Gastrocnemius medialis (tissue), 4 donors: ENCODE data around the gene PPP2R2C. TPM values are rescaled to one million over a fixed set of nuclear protein-coding genes. Genes with fewer than 3 reads are reported as not detected.
A peak's percentile ranks its signal among the peaks of the same experiment; 100 is the strongest.

Experiments
- ATAC-seq, 2 donors: fragments of 150-250 bp; one replicate each; pipeline ENCODE4 v1.9.1; 2016
- DNase-seq, 2 donors: peaks; one replicate each; pipeline ENCODE4 v3.0.0-alpha.2; 2019
- H3K27ac ChIP-seq, 4 donors: fragments of 200-600 bp; sonication (generic); 1 replicate in 1 of 4; 2 replicates in 3 of 4; pipeline ENCODE4 v1.5.1; 2016 to 2018; ENCODE audit warnings: mild to moderate bottlenecking in 2 of 4, moderate library complexity in 1 of 4
- H3K27me3 ChIP-seq, 3 donors: fragments of 200-600 bp; sonication (generic) in 2 of 3; 1 replicate in 1 of 3; 2 replicates in 2 of 3; pipeline versions ENCODE4 v1.5.1 to v1.6.0; 2016 to 2019; ENCODE audit warnings: mild to moderate bottlenecking in 1 of 3, moderate library complexity in 1 of 3
- H3K36me3 ChIP-seq, 2 donors: fragments of 200-600 bp; sonication (generic) in 1 of 2; one replicate each; pipeline ENCODE4 v1.5.1; 2017 to 2018
- H3K4me1 ChIP-seq, 2 donors: fragments of 200-600 bp; sonication (generic) in 1 of 2; one replicate each; pipeline ENCODE4 v1.5.1; 2016 to 2017; ENCODE audit warnings: mild to moderate bottlenecking in 2 of 2
- H3K4me3 ChIP-seq, 4 donors: fragments of 200-600 bp; sonication (generic) in 3 of 4; 1 replicate in 1 of 4; 2 replicates in 3 of 4; pipeline ENCODE4 v1.5.1; 2016 to 2019; ENCODE audit warnings: mild to moderate bottlenecking in 2 of 4
- H3K9me3 ChIP-seq, 3 donors: fragments of 200-600 bp; sonication (generic) in 2 of 3; 1 replicate in 1 of 3; 2 replicates in 2 of 3; pipeline ENCODE4 v1.5.1; 2016 to 2019
- POLR2A ChIP-seq, 2 donors: fragments of 450-650 bp; IDR thresholded peaks; one replicate each; pipeline ENCODE4 v1.6.1; 2017; ENCODE audit warnings: antibody characterized with exemption in 2 of 2, mild to moderate bottlenecking in 2 of 2, moderate library complexity in 2 of 2
- in situ Hi-C, 4 donors: fragments of 200-750 bp; cut with MboI; loops; one replicate each; pipeline versions ENCODE4 v1.15.0 to v1.8.0; 2017; ENCODE audit warnings: low sequenced_read_pairs in 4 of 4
- intact Hi-C: fragments of 100-400 bp; cut with DNase I; formaldehyde crosslinking; loops from one replicate; pipeline ENCODE4 v1.15.1; 2023; ENCODE audit warnings: low total_unique reads
- total RNA-seq, 4 donors: library from RNA; depleted of rRNA; stranded (reverse); fragments of >200 nt; gene quantifications; one replicate each; pipeline versions ENCODE4 v1.1.0 to v1.2.3, GENCODE V29; 2016
- TF ChIP-seq, protein P1 (sequence below), 5 experiments: fragments of 450-650 bp in 3 of 5; fragments of 200-600 bp in 2 of 5; sonication (generic) in 2 of 5; IDR thresholded peaks in 4 of 5; conservative IDR thresholded peaks in 1 of 5; 1 replicate in 4 of 5; 2 replicates in 1 of 5; pipeline ENCODE4 v1.5.1; 2016 to 2019; ENCODE audit warnings: antibody characterized with exemption in 5 of 5, mild to moderate bottlenecking in 3 of 5, moderate library complexity in 3 of 5

PPP2R2C gene
- total RNA-seq, 4 donors from 2014 or later = 0.44 to 2.7 (median 0.62) TPM

GRCh38 chr4:6325788-6326290, 146.6 kb downstream of the PPP2R2C start:
- no peak for DNase-seq
- no peaks in the 10 kb centered on the region for H3K4me1 ChIP-seq
- H3K27me3 ChIP-seq = peaks cover 0 to 6% (median 2%) of the 10 kb centered on the region in 3 donors
- peak overlapping the region; percentile 34 to 63 (median 61) for H3K27ac ChIP-seq
- in situ Hi-C loops = loop anchor here (5.0 kb wide), 1 partner anchor 74 kb away; no protein-coding TSS in a partner anchor
- TF ChIP-seq, protein P1, sequence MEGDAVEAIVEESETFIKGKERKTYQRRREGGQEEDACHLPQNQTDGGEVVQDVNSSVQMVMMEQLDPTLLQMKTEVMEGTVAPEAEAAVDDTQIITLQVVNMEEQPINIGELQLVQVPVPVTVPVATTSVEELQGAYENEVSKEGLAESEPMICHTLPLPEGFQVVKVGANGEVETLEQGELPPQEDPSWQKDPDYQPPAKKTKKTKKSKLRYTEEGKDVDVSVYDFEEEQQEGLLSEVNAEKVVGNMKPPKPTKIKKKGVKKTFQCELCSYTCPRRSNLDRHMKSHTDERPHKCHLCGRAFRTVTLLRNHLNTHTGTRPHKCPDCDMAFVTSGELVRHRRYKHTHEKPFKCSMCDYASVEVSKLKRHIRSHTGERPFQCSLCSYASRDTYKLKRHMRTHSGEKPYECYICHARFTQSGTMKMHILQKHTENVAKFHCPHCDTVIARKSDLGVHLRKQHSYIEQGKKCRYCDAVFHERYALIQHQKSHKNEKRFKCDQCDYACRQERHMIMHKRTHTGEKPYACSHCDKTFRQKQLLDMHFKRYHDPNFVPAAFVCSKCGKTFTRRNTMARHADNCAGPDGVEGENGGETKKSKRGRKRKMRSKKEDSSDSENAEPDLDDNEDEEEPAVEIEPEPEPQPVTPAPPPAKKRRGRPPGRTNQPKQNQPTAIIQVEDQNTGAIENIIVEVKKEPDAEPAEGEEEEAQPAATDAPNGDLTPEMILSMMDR (IDR thresholded peaks at IDR 0.05 in 4 of 5, conservative IDR thresholded peaks at IDR 0.05 in 1 of 5) = no peak
- TF ChIP-seq POLR2A (IDR thresholded peaks at IDR 0.05) = no peak
- no peaks in the 10 kb centered on the region for H3K9me3 ChIP-seq
- H3K4me3 ChIP-seq = no peak overlapping the region
- ATAC-seq = no peak
- intact Hi-C loops = loop anchor here (10.0 kb wide), 1 partner anchor 331 kb away; no protein-coding TSS in a partner anchor
- no peaks in the 10 kb centered on the region for H3K36me3 ChIP-seq

GRCh38 chr4:6324999-6325787, 147.2 kb downstream of the PPP2R2C start:
- peak; percentile 27 to 35 for ATAC-seq

DNA sequence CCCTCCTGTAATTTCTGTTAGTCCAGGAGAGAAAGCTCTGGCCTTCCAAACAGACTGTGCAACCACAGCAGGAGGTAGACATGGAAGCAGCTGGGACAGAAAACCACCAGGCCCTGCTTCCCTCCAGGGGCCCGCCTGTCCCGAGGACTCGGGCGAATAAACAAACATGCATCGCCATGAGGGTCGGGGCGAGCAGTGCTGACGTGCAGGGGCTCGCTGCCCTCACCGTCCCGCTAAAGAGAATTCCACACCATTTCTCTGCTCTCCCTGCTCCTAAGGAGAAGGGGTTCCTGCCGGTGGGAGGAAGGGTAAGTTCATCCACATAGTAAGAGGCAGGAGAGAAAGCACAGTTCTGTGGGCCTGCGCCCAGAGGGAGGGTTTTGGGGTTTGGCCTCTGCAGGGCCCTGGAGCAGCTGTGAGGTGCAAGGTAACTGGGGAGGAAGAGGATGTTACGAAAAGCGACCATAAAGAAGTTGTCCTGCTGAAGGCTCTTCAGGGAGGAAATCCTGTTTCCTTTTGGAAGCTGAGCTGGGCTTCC, 147.9 kb downstream of the PPP2R2C start:
- Histone ChIP-seq H3K9me3 (no peaks in the 10 kb centered on the region), H3K4me1 (no peaks in the 10 kb centered on the region), H3K27ac (peak overlapping the region in 3 of 4 donors; percentile 60 to 63 (median 62)), H3K4me3 (peak overlapping the region in 1 of 4 donors; percentile 15), H3K27me3 (peaks cover 5 to 7% (median 6%) of the 10 kb centered on the region in 3 donors), H3K36me3 (no peaks in the 10 kb centered on the region)
- DNase-seq (no peak), ATAC-seq (peak in 1 of 2 donors; percentile 28)
- TF ChIP-seq POLR2A (IDR thresholded peaks at IDR 0.05) = no peak
- TF ChIP-seq, protein P1 (IDR thresholded peaks at IDR 0.05 in 4 of 5, conservative IDR thresholded peaks at IDR 0.05 in 1 of 5) = no peak
- in situ Hi-C loops (no loop called here), intact Hi-C loops (loop anchor here (10.0 kb wide), 1 partner anchor 330 kb away; no protein-coding TSS in a partner anchor)

More at GRCh38 chr4:6324999-6325787, 147.2 kb downstream of the PPP2R2C start:
- H3K4me1 ChIP-seq = no peaks in the 10 kb centered on the region
- no peaks in the 10 kb centered on the region for H3K36me3 ChIP-seq
- H3K27me3 ChIP-seq = peaks cover under 1 to 6% (median 4%) of the 10 kb centered on the region in 3 donors
- TF ChIP-seq, protein P1 (IDR thresholded peaks at IDR 0.05 in 4 of 5, conservative IDR thresholded peaks at IDR 0.05 in 1 of 5) = no peak
- TF ChIP-seq POLR2A (IDR thresholded peaks at IDR 0.05) = no peak
- intact Hi-C loops = loop anchor here (10.0 kb wide), 1 partner anchor 330 kb away; no protein-coding TSS in a partner anchor
- in situ Hi-C loops = loop anchor here (5.0 kb wide), 1 partner anchor 73 kb away; no protein-coding TSS in a partner anchor
- H3K27ac ChIP-seq = peak overlapping the region; percentile 34 to 63 (median 61)
- no peaks in the 10 kb centered on the region for H3K9me3 ChIP-seq
- DNase-seq = no peak
- H3K4me3 ChIP-seq = peak overlapping the region in 1 of 4 donors; percentile 15

DNA sequence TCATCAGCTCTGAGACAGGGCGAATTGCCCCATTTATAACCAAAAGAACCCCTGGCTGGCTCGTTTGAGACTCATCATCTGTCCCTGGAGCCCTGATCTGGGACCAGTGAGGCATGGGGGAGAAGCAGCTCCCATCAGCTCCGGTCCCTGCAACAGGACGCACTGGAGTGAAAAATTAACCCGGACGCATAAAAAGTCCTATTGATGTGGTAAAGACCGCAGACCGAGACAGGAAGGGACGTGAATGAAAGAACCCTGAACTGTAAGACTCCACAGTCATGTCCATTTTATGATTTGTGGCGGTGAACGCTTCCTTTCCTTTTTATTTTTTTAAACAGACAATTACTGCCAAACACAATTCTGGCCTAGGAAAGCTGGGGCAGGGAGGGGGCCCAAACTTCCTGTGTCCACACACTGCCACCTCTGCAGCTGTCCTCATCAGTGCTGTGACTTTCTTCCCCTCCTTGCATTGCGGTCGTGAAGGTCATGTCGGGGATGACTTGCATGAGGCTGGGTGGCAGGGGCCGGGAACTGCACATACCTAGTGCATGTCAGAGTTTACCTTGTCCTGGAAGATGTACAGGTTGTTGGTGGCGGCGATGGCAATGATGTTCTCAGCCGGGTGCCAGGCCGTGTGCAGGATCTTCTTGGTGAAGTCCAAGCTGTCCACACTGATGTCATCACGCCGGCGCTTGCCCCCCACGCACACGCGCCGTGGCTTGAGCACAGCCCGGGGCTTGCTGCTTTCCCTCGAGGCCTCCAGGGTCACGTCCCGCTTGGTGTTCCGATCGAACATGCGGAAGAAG, 149.4 kb downstream of the PPP2R2C start:
- no peak for DNase-seq
- H3K4me3 ChIP-seq = no peak overlapping the region
- no peak for ATAC-seq
- H3K9me3 ChIP-seq = no peaks in the 10 kb centered on the region
- no peaks in the 10 kb centered on the region for H3K36me3 ChIP-seq
- TF ChIP-seq POLR2A (IDR thresholded peaks at IDR 0.05) = no peak
- TF ChIP-seq, protein P1 (IDR thresholded peaks at IDR 0.05 in 4 of 5, conservative IDR thresholded peaks at IDR 0.05 in 1 of 5) = no peak
- in situ Hi-C loops = no loop called here
- H3K4me1 ChIP-seq = no peaks in the 10 kb centered on the region
- intact Hi-C loops = loop anchor here (10.0 kb wide), 1 partner anchor 328 kb away; no protein-coding TSS in a partner anchor
- H3K27me3 ChIP-seq = peaks cover 6 to 7% (median 7%) of the 10 kb centered on the region in 3 donors
- no peak overlapping the region for H3K27ac ChIP-seq
